Right lobe of liver (tissue), 4 donors: ENCODE results near the gene CERS6.
"Not testable (repeated sequence)": the region's sequence is repeated elsewhere in the genome, so short reads cannot be mapped to it uniquely, and the experiment has no call there.

Experiments
- POLR2A ChIP-seq: fragments of 450-650 bp; IDR thresholded peaks from one replicate; pipeline ENCODE4 v1.6.1; 2017; ENCODE audit warnings: antibody characterized with exemption, mild to moderate bottlenecking
- TF ChIP-seq, protein P1 (sequence below), 4 donors: fragments of 200-600 bp in 3 of 4; fragments of 450-650 bp in 1 of 4; IDR thresholded peaks; one replicate each; pipeline versions ENCODE4 v1.5.1 to v1.8.0; 2016 to 2022; ENCODE audit warnings: antibody characterized with exemption in 4 of 4, mild to moderate bottlenecking in 2 of 4
- donor health status: DM: no; HTN: no; CAD: no.
- donor health status: DM: no; HTN: no; CAD: no.
- donor health status: DM: no; HTN: yes; CAD: no.

DNA sequence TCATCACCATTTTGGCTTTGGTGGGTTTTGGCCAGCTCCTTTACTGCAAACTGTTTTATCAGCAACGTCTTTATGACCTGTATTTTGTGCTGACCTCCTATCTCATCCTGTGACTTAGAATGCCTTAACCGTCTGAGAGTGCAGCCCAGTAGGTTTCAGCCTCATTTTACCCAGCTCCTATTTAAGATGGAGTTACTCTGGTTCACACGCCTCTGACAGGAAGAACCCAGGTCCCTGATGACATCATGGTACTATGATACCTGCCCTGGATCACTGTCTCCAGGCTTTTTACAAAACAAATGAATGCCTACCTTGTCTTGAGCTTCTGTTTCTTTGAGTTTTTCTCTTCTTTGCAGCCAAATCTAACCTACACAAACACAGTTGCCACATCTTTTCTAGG lies 208.6 kb downstream of the CERS6 start:
- TF ChIP-seq, protein P1, sequence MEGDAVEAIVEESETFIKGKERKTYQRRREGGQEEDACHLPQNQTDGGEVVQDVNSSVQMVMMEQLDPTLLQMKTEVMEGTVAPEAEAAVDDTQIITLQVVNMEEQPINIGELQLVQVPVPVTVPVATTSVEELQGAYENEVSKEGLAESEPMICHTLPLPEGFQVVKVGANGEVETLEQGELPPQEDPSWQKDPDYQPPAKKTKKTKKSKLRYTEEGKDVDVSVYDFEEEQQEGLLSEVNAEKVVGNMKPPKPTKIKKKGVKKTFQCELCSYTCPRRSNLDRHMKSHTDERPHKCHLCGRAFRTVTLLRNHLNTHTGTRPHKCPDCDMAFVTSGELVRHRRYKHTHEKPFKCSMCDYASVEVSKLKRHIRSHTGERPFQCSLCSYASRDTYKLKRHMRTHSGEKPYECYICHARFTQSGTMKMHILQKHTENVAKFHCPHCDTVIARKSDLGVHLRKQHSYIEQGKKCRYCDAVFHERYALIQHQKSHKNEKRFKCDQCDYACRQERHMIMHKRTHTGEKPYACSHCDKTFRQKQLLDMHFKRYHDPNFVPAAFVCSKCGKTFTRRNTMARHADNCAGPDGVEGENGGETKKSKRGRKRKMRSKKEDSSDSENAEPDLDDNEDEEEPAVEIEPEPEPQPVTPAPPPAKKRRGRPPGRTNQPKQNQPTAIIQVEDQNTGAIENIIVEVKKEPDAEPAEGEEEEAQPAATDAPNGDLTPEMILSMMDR (IDR thresholded peaks at IDR 0.05), result not testable (repeated sequence)
- not testable (repeated sequence) for TF ChIP-seq POLR2A
